Endothelial cell of coronary artery (primary cell): ENCODE measurements around the gene MEGF8. TPM values are rescaled to one million over a fixed set of nuclear protein-coding genes. Genes with fewer than 3 reads are reported as not detected.

Experiments
- total RNA-seq: library from RNA; depleted of rRNA; stranded (reverse); fragments of >200 nt; gene quantifications from 2 replicates; pipeline ENCODE4 v1.2.3, GENCODE V29; 2014

Gene MEGF8, protein sequence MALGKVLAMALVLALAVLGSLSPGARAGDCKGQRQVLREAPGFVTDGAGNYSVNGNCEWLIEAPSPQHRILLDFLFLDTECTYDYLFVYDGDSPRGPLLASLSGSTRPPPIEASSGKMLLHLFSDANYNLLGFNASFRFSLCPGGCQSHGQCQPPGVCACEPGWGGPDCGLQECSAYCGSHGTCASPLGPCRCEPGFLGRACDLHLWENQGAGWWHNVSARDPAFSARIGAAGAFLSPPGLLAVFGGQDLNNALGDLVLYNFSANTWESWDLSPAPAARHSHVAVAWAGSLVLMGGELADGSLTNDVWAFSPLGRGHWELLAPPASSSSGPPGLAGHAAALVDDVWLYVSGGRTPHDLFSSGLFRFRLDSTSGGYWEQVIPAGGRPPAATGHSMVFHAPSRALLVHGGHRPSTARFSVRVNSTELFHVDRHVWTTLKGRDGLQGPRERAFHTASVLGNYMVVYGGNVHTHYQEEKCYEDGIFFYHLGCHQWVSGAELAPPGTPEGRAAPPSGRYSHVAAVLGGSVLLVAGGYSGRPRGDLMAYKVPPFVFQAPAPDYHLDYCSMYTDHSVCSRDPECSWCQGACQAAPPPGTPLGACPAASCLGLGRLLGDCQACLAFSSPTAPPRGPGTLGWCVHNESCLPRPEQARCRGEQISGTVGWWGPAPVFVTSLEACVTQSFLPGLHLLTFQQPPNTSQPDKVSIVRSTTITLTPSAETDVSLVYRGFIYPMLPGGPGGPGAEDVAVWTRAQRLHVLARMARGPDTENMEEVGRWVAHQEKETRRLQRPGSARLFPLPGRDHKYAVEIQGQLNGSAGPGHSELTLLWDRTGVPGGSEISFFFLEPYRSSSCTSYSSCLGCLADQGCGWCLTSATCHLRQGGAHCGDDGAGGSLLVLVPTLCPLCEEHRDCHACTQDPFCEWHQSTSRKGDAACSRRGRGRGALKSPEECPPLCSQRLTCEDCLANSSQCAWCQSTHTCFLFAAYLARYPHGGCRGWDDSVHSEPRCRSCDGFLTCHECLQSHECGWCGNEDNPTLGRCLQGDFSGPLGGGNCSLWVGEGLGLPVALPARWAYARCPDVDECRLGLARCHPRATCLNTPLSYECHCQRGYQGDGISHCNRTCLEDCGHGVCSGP (N-terminal part only)
- total RNA-seq = 22.0 and 35.5 TPM in 2 replicates

GRCh38 chr19:42325308-42325895, at the start of gene MEGF8:
MEGF8 (plus strand) TSS chr19:42325635; CDS start chr19:42326244, 609 bp downstream.

GRCh38 chr19:42301646-42302203, 23.7 kb upstream of the MEGF8 start, which contains the start of gene PRR19:
PRR19 (plus strand) TSS chr19:42302132; CDS start chr19:42309585, 7,453 bp downstream.

GRCh38 chr19:42313096-42313839, 12.2 kb upstream of the MEGF8 start, which contains the start of gene TMEM145:
TMEM145 (plus strand) TSS chr19:42313309; CDS start chr19:42313377, 68 bp downstream.

DNA sequence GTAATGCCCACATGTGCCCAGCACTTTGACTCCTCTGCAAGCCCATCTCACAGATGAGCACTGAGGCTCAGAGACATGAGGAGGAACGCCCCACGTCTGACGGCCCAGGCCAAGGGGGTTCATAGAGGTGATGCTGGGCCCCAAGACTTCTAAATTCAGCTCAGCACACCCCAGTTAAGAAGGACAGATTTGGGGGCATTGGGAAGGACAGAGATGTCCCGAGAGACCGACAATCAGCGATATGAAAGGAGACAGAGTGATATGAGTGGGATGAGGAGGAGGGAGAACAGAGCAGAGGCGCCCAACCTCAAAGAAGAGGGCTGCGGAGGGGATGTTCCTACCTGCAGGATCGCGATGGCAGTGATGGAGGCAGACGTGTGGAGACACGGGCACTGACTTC, 64.5 kb downstream of the MEGF8 start, which contains the start of gene CNFN:
Gene CNFN, minus strand, starts transcription at position 399 of the 400 bp plus-strand sequence. CDS start 1,260 bp downstream, outside the sequence.

DNA sequence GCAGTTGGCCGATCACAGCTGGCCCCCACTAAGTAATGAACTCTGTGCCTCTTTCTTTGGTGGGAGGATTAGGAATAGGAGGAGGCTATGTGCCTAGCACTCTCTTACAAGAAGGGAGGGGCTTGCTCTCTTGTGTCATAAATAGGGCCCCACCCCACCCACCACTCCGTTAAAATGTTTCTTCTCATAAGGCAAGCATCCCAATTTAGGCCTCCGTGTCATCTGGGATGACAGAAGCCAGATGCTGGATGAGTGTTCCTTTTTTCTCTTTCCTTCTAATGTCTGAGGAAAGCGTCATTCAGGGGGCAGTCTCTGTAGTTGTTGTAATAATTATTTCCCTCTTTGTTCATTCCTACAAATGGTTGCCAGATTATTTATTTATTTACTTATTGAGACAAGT, 101.9 kb downstream of the MEGF8 start, which contains the start of gene LIPE:
Gene LIPE, minus strand, starts transcription at position 76 of the 400 bp plus-strand sequence. CDS start 239 bp downstream, outside the sequence.

Other genes starting within 250 kb of the MEGF8 start
- gene ZNF574, start 249.5 kb upstream of the MEGF8 start, total RNA-seq = 9.9 and 10.3 TPM in 2 replicates
- 0.19 and 0.27 TPM in 2 replicates for gene POU2F2, start 193.2 kb upstream of the MEGF8 start, total RNA-seq
- gene DEDD2, start 108.0 kb upstream of the MEGF8 start, total RNA-seq = 13.0 and 14.9 TPM in 2 replicates
- 8.5 and 11.7 TPM in 2 replicates for gene ZNF526, start 105.3 kb upstream of the MEGF8 start, total RNA-seq
- 11.3 and 13.2 TPM in 2 replicates for gene GSK3A, start 83.0 kb upstream of the MEGF8 start, total RNA-seq
- 22.4 and 25.8 TPM in 2 replicates for gene ERF, start 70.5 kb upstream of the MEGF8 start, total RNA-seq
- gene CIC, start 56.4 kb upstream of the MEGF8 start, total RNA-seq = 11.9 and 19.3 TPM in 2 replicates
- gene PRR19, start 23.5 kb upstream of the MEGF8 start, total RNA-seq = 0.09 and 0.27 TPM in 2 replicates
- 19.7 and 52.5 TPM in 2 replicates for gene PAFAH1B3, start 23.0 kb upstream of the MEGF8 start, total RNA-seq
- 0.19 TPM in 1 of 2 replicates, not detected in the other for gene TMEM145, start 12.3 kb upstream of the MEGF8 start, total RNA-seq
- not detected in 2 replicates for gene CNFN, start 64.7 kb downstream of the MEGF8 start, total RNA-seq
- 3.5 and 5.3 TPM in 2 replicates for gene LIPE, start 101.8 kb downstream of the MEGF8 start, total RNA-seq
- not detected in 2 replicates for gene CXCL17, start 117.3 kb downstream of the MEGF8 start, total RNA-seq
- gene CEACAM1, start 202.8 kb downstream of the MEGF8 start, total RNA-seq = 0.38 and 0.63 TPM in 2 replicates